Measurements from ENCODE around the gene CIDEB. TPM values are rescaled to one million over a fixed set of nuclear protein-coding genes. Genes with fewer than 3 reads are reported as not detected.

The CIDEB gene
- polyA plus RNA-seq, 1 donor = 105 TPM

DNA sequence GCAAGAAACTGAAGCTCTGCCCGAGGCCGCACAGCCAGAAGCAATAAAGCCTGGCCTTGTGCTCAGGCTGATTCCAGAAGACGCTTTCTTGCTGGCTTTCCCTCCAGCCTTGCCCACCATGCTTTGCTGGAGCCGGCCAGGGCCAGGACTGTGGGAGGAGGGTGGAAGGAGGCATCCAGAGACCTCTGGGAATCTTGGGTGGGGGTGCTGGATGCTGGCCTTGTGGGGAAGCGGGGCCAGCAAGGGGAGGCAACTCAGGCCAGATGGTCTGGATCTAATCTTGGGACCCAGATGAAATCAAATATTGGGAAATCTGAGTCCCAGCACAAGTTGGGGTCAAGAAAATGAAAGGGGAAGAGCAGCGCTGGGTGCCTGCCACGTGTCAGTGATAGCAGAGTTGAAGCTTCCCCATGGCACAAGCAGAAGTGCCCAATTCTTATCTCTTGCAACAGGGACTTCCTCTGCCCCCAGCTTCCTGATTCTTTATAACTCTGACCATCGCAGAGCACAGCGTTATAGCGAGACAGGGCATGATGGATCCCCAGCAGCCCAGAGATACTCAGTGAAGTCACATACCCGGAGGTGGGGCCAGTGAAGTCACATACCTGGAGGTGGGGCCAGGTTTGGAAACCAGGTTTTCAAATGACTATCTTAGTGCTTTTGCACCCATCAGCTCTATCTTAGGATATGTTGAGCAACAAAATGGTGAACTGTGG lies 30.0 kb downstream of the CIDEB start:
- DNase-seq = no peak
- no peaks in the 10 kb centered on the region for H3K9me3 ChIP-seq (ENCODE audit: control insufficient read depth, low read depth, low read length)
- no peak overlapping the region for H3K4me3 ChIP-seq (ENCODE audit: low read length)
- no peaks in the 10 kb centered on the region for H3K36me3 ChIP-seq (ENCODE audit: control insufficient read depth, insufficient read depth, low read length)
- WGBS (ENCODE audit: insufficient coverage, low lambda C conversion rate) = no CpG with 5 or more reads among the region's 11 CpGs
- no peak overlapping the region for H3K27ac ChIP-seq (ENCODE audit: low read length)
- H3K4me1 ChIP-seq (ENCODE audit: control insufficient read depth, insufficient read depth, low read length) = no peaks in the 10 kb centered on the region
- no peaks in the 10 kb centered on the region for H3K27me3 ChIP-seq (ENCODE audit: control insufficient read depth, insufficient read depth, low read length)

DNA sequence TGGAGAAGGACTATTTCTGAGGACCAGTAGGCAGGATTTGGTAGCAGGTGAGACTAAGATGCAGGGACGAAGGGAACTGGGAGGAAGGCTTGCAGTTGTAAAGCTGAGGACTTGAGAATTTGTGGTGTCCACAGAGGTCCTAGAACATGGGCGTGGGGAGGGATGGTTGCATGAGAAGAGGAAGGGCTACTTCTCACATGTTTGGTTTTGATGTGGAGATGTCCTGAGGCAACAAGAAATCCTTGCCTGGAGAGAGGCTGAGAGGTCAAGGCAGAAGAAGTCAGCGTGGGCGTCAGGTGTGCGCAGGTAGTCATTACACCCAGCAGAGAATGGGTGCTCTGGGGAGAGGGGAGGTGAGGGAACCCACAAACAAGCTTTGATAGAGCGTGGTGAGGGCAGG lies 30.7 kb downstream of the CIDEB start:
- Histone ChIP-seq H3K9me3 (ENCODE audit: control insufficient read depth, low read depth, low read length) (no peaks in the 10 kb centered on the region), H3K4me3 (ENCODE audit: low read length) (no peak overlapping the region), H3K27ac (ENCODE audit: low read length) (no peak overlapping the region), H3K4me1 (ENCODE audit: control insufficient read depth, insufficient read depth, low read length) (peaks cover under 1% of the 10 kb centered on the region), H3K27me3 (ENCODE audit: control insufficient read depth, insufficient read depth, low read length) (no peaks in the 10 kb centered on the region), H3K36me3 (ENCODE audit: control insufficient read depth, insufficient read depth, low read length) (no peaks in the 10 kb centered on the region)
- no CpG with 5 or more reads among the region's 6 CpGs for WGBS (ENCODE audit: insufficient coverage, low lambda C conversion rate)
- DNase-seq = no peak

DNA sequence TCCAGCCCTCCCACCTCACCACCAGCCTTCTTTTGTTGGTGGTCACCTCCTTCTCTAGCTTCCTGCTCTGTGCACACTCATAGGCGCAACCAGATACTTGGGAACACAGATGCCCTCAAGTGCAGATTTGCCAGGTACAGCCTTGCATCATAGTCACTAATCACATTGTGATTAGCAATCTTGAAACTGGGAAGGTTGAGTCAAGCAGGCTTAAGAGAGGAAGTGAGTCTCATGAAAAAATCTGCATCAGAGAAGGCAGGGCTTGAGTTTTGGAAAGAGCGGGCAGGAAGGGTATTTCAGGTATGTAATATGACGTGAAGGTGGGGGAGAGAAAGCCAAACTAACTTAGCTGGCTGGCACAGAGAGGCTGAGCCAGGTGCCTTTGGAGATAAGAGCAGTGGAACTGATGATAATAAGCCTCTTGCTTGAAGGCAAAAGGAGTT lies 33.7 kb downstream of the CIDEB start:
- no peak overlapping the region for H3K27ac ChIP-seq (ENCODE audit: low read length)
- no peak for DNase-seq
- H3K27me3 ChIP-seq (ENCODE audit: control insufficient read depth, insufficient read depth, low read length) = no peaks in the 10 kb centered on the region
- H3K4me1 ChIP-seq (ENCODE audit: control insufficient read depth, insufficient read depth, low read length) = peaks cover 9% of the 10 kb centered on the region
- peaks cover 7% of the 10 kb centered on the region for H3K36me3 ChIP-seq (ENCODE audit: control insufficient read depth, insufficient read depth, low read length)
- no peaks in the 10 kb centered on the region for H3K9me3 ChIP-seq (ENCODE audit: control insufficient read depth, low read depth, low read length)
- 76% methylated on average over 2 of the region's 3 CpGs for WGBS (ENCODE audit: insufficient coverage, low lambda C conversion rate)
- H3K4me3 ChIP-seq (ENCODE audit: low read length) = no peak overlapping the region

DNA sequence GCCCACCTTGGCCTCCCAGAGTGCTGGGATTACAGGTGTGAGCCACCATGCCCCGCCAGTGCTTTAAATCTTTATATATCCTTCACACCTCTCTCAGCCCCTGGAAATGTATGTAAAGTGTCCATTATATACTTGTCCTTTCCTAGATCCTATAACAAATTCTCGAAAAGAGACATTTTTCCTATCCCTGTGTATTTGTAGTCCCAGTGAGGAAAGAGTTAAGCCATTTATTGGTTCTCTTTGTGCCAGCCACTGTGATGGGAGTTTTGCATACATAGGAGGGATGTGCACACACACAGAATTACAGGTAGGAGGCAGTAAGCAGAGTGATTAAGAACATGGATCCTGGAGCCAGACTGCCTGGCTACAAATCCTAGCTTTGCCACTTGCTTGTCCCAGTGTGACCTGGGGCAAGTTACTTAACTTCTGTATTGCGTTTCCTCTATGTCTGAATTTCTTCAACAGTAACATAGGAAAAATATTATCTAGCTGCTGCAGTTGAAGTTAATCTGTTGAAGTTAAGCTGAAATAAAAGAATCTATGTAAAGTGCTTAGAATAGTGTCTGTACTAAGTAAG lies 34.3 kb downstream of the CIDEB start:
- Histone ChIP-seq H3K27me3 (ENCODE audit: control insufficient read depth, insufficient read depth, low read length) (no peaks in the 10 kb centered on the region), H3K36me3 (ENCODE audit: control insufficient read depth, insufficient read depth, low read length) (peaks cover 13% of the 10 kb centered on the region), H3K9me3 (ENCODE audit: control insufficient read depth, low read depth, low read length) (no peaks in the 10 kb centered on the region), H3K4me1 (ENCODE audit: control insufficient read depth, insufficient read depth, low read length) (peaks cover 9% of the 10 kb centered on the region), H3K27ac (ENCODE audit: low read length) (no peak overlapping the region), H3K4me3 (ENCODE audit: low read length) (no peak overlapping the region)
- DNase-seq = no peak
- no CpG with 5 or more reads among the region's 3 CpGs for WGBS (ENCODE audit: insufficient coverage, low lambda C conversion rate)

DNA sequence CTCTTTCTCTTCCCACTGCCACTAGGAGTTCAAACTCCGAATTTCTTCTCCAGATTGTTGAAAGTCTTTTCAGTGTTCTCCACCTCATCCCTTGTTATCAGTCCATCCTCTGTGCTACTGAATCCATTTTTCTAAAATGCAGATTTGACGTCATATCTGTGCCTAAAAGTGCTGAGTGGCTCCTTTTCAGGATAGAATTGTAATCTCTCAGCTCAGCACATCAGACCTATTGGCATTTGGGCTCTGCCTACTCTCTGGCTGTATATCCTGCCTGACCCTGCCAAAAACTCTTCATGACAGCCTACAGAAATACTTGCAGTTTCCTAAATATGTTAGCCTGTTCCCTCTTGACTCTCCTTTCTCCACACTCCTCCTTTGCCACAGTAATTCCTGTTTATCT lies 35.3 kb downstream of the CIDEB start:
- peaks cover 22% of the 10 kb centered on the region for H3K36me3 ChIP-seq (ENCODE audit: control insufficient read depth, insufficient read depth, low read length)
- H3K27me3 ChIP-seq (ENCODE audit: control insufficient read depth, insufficient read depth, low read length) = no peaks in the 10 kb centered on the region
- no peak for DNase-seq
- no peaks in the 10 kb centered on the region for H3K9me3 ChIP-seq (ENCODE audit: control insufficient read depth, low read depth, low read length)
- H3K27ac ChIP-seq (ENCODE audit: low read length) = no peak overlapping the region
- H3K4me1 ChIP-seq (ENCODE audit: control insufficient read depth, insufficient read depth, low read length) = peaks cover 9% of the 10 kb centered on the region
- WGBS (ENCODE audit: insufficient coverage, low lambda C conversion rate) = no CpG with 5 or more reads among the region's 2 CpGs
- no peak overlapping the region for H3K4me3 ChIP-seq (ENCODE audit: low read length)

DNA sequence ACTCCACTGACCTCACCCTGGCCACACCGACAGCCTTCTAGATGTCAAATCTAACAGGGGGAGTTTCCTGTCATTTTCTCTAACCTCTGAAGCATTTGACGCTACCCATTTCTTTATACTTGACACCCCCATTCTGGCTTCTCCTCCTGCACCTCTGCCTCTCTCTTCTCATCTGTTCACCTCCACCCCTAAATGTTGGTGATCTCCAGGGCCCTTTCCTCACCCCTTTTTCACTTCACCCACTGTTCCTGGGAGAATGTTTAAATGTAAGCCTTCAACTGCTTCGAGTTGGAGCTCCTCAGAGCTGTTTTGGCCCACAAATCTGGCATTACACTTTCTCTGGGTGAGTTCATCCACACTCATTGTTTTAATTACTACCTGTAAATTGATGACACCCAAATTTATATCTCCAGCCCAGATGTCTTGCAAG lies 35.9 kb downstream of the CIDEB start:
- peaks cover 28% of the 10 kb centered on the region for H3K36me3 ChIP-seq (ENCODE audit: control insufficient read depth, insufficient read depth, low read length)

DNA sequence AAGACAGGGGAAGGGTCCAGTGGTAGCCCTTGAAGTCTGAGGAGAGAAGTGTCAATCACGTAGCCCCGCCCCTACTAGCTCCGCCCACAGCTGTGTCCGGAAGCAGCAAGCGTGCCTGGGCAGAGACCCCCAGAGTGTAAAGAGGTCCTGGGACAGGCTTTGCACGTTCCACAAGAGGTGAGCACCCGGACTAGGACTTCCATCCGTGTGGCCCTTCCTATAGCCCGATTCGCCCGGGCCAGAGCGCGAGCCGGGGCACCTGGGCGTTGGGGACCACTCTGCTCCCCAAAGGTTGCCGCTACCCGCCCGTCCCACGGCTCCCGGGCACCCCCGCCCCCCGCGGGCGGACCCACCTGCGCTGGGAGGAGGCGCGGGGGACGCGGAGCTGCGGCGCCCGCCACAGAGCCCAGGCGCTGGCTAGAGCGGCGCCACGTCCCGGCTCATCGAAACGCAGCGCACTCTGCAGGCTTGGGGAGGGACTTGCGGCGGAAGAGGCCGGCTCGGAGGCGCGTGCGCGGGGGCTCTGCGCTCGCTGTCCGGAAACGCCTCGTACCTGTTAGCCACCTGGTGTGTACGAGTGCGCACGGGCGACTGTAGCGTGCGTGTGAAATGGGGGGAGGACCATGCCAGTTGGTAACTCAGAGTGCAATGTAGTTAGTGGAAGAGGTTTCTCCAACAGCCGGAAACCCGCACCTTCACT lies 36.5 kb downstream of the CIDEB start, which contains the start of gene RABGGTA:
Gene RABGGTA, minus strand, starts transcription at position 464 of the 700 bp plus-strand sequence. CDS start 482 bp downstream, outside the sequence.
- H3K4me3 ChIP-seq (ENCODE audit: low read length) = peak within 1 kb of the TSS; percentile 65
- H3K4me1 ChIP-seq (ENCODE audit: control insufficient read depth, insufficient read depth, low read length) = peaks cover 9% of the 10 kb centered on the region
- H3K9me3 ChIP-seq (ENCODE audit: control insufficient read depth, low read depth, low read length) = no peaks in the 10 kb centered on the region
- H3K27me3 ChIP-seq (ENCODE audit: control insufficient read depth, insufficient read depth, low read length) = no peaks in the 10 kb centered on the region
- peaks cover 33% of the 10 kb centered on the region for H3K36me3 ChIP-seq (ENCODE audit: control insufficient read depth, insufficient read depth, low read length)
- DNase-seq = peak; percentile 95
- peak within 1 kb of the TSS; percentile 81 for H3K27ac ChIP-seq (ENCODE audit: low read length)
- WGBS (ENCODE audit: insufficient coverage, low lambda C conversion rate) = no CpG with 5 or more reads among the region's 61 CpGs

More for the DNA sequence above, 35.9 kb downstream of the CIDEB start:
- Histone ChIP-seq H3K27ac (ENCODE audit: low read length) (peak overlapping the region; percentile 29), H3K4me1 (ENCODE audit: control insufficient read depth, insufficient read depth, low read length) (peaks cover 9% of the 10 kb centered on the region), H3K27me3 (ENCODE audit: control insufficient read depth, insufficient read depth, low read length) (no peaks in the 10 kb centered on the region), H3K4me3 (ENCODE audit: low read length) (peak overlapping the region; percentile 65), H3K9me3 (ENCODE audit: control insufficient read depth, low read depth, low read length) (no peaks in the 10 kb centered on the region)
- WGBS (ENCODE audit: insufficient coverage, low lambda C conversion rate) = 0% methylated on average over 1 of the region's 3 CpGs
- DNase-seq = no peak

DNA sequence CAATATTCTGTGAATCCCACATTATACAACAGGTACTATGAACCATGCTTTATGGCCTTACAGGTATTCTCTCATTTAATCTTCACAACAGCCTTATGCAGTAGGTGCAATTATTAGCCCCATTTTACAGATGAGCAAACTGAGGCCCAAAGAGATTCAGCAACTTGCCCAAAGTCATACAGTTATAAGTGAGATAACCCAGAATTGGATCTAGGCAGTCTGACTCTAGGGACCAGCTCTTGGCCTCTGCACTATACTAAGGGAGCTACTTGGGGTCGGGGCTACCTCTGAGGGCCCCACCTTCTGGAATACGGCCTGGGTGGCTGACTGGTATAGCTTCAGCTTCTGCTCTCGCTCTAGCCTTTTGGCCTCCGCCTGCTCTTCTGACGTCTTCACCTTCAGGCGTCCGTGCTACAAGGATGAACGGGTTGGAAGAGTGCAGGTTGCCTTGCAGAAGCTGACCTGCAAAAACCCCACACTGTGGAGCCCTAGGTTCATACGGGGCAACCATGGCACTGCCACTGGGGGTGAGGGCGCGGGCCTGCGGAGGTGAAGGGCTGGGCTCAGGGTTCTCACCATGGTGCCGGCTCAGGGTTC lies 37.1 kb downstream of the CIDEB start:
- no CpG with 5 or more reads among the region's 13 CpGs for WGBS (ENCODE audit: insufficient coverage, low lambda C conversion rate)
- Histone ChIP-seq H3K27ac (ENCODE audit: low read length) (peak overlapping the region; percentile 81), H3K9me3 (ENCODE audit: control insufficient read depth, low read depth, low read length) (no peaks in the 10 kb centered on the region), H3K4me3 (ENCODE audit: low read length) (peak overlapping the region; percentile 65), H3K27me3 (ENCODE audit: control insufficient read depth, insufficient read depth, low read length) (no peaks in the 10 kb centered on the region), H3K4me1 (ENCODE audit: control insufficient read depth, insufficient read depth, low read length) (peaks cover 9% of the 10 kb centered on the region), H3K36me3 (ENCODE audit: control insufficient read depth, insufficient read depth, low read length) (peaks cover 37% of the 10 kb centered on the region)
- DNase-seq = no peak

DNA sequence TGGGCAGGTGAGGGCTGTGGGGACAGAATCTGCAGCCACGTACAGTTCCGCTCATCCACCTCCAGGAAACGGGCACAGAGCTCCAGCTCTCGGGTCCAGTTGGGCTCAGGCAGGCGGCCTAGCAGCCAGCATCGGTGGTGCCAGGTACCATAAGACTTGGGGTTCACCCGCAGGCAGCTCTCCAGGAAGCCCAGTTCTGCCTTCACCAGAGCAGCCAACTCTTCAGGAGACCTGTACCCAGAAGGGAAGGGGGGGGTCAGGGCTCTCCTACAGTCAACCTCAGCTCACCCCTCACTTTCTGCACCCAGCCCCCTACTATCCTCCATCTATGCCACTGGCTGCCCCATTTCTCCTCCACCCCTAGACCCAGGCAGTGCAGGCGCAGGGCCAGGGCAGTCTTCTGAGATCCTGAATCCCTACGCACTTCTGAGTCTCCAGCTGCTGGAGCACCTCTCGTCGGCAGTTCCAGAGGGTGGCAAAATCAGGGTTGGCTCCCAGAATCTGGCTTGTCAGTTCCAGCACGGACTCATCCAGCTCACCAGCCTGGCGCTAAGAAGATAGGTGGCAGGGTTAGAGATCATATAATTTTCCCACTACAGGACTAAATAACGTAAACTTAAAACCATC lies 37.8 kb downstream of the CIDEB start:
- Histone ChIP-seq H3K4me3 (ENCODE audit: low read length) (no peak overlapping the region), H3K27ac (ENCODE audit: low read length) (no peak overlapping the region), H3K9me3 (ENCODE audit: control insufficient read depth, low read depth, low read length) (no peaks in the 10 kb centered on the region), H3K36me3 (ENCODE audit: control insufficient read depth, insufficient read depth, low read length) (peaks cover 39% of the 10 kb centered on the region), H3K27me3 (ENCODE audit: control insufficient read depth, insufficient read depth, low read length) (no peaks in the 10 kb centered on the region), H3K4me1 (ENCODE audit: control insufficient read depth, insufficient read depth, low read length) (peaks cover 9% of the 10 kb centered on the region)
- 100% methylated on average over 1 of the region's 14 CpGs for WGBS (ENCODE audit: insufficient coverage, low lambda C conversion rate)
- no peak for DNase-seq

DNA sequence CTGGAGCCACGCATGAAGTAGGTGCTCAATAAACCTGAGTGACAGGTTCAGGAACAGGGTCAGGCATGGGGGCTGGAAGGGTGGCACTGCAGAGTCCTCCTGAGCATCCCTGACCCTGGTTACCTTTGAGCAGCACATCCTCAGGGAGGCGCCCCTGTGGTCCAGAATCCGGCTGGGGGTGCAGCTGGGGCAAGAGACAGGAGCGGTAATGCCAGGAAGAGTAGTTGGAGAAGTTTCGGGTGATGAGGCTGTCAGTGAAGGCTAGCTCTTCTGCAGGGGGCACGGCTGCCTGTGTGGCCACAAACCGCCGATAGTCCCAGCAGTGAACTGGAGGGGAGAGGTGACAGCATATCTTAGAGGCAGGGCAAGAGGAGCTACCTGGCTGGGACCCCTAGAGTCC lies 38.4 kb downstream of the CIDEB start:
- Histone ChIP-seq H3K4me3 (ENCODE audit: low read length) (no peak overlapping the region), H3K4me1 (ENCODE audit: control insufficient read depth, insufficient read depth, low read length) (peaks cover 9% of the 10 kb centered on the region), H3K36me3 (ENCODE audit: control insufficient read depth, insufficient read depth, low read length) (peaks cover 39% of the 10 kb centered on the region), H3K9me3 (ENCODE audit: control insufficient read depth, low read depth, low read length) (no peaks in the 10 kb centered on the region), H3K27me3 (ENCODE audit: control insufficient read depth, insufficient read depth, low read length) (no peaks in the 10 kb centered on the region), H3K27ac (ENCODE audit: low read length) (no peak overlapping the region)
- DNase-seq = no peak
- WGBS (ENCODE audit: insufficient coverage, low lambda C conversion rate) = no CpG with 5 or more reads among the region's 8 CpGs
